ACC112 (cell line): ENCODE measurements around the gene MAP1S.

Experiments
- H2AFZ ChIP-seq: fragments of 200-600 bp; sonication (generic); one replicate; pipeline ENCODE4 v1.6.0; 2017; ENCODE audit warnings: antibody characterized with exemption, low read length; ENCODE audit not compliant: unreplicated experiment
- H3K27ac ChIP-seq: fragments of 200-600 bp; sonication (generic); 2 replicates; pipeline ENCODE4 v1.5.1; 2014; ENCODE audit warnings: low read depth, mild to moderate bottlenecking, antibody characterized with exemption, low read length, moderate library complexity
- H3K27me3 ChIP-seq: fragments of 200-600 bp; sonication (generic); 2 replicates; pipeline ENCODE4 v1.6.1; 2014; ENCODE audit warnings: mild to moderate bottlenecking, antibody characterized with exemption, low read length, moderate library complexity, mixed read lengths; ENCODE audit not compliant: insufficient read depth
- H3K36me3 ChIP-seq: fragments of 200-600 bp; sonication (generic); 2 replicates; pipeline ENCODE4 v1.6.1; 2016; ENCODE audit warnings: mild to moderate bottlenecking, antibody characterized with exemption, low read length, moderate library complexity, mixed read lengths; ENCODE audit not compliant: insufficient read depth
- H3K4me1 ChIP-seq: fragments of 200-600 bp; sonication (generic); one replicate; pipeline ENCODE4 v1.6.1; 2016; ENCODE audit warnings: low read length, mixed read lengths; ENCODE audit not compliant: insufficient read depth, unreplicated experiment, control insufficient read depth
- H3K4me3 ChIP-seq: fragments of 200-600 bp; sonication (generic); 2 replicates; pipeline ENCODE4 v1.5.1; 2014; ENCODE audit warnings: mild to moderate bottlenecking, low read depth, low read length
- H3K79me2 ChIP-seq: fragments of 200-600 bp; sonication (generic); one replicate; pipeline ENCODE4 v1.6.0; 2016; ENCODE audit warnings: low read length; ENCODE audit not compliant: control insufficient read depth, unreplicated experiment, insufficient read depth

MAP1S gene

GRCh38 chr19:17724655-17725054 lies 5.4 kb downstream of the MAP1S start:
- Histone ChIP-seq H3K36me3 (no peaks in the 10 kb centered on the region), H3K79me2 (peaks cover 65% of the 10 kb centered on the region)

GRCh38 chr19:17725422-17726078 lies 6.3 kb downstream of the MAP1S start:
- Histone ChIP-seq H3K27ac (no peak overlapping the region), H3K4me3 (no peak overlapping the region), H3K79me2 (peaks cover 64% of the 10 kb centered on the region), H2AFZ (no peak overlapping the region), H3K36me3 (no peaks in the 10 kb centered on the region; the same call in 1 of the 2 replicates), H3K27me3 (no peaks in the 10 kb centered on the region), H3K4me1 (peaks cover 24% of the 10 kb centered on the region)

More at GRCh38 chr19:17724655-17725054, 5.4 kb downstream of the MAP1S start:
- no peak overlapping the region for H3K4me3 ChIP-seq
- no peaks in the 10 kb centered on the region for H3K27me3 ChIP-seq
- H3K4me1 ChIP-seq, result peaks cover 24% of the 10 kb centered on the region
- no peak overlapping the region for H2AFZ ChIP-seq
- no peak overlapping the region for H3K27ac ChIP-seq

GRCh38 chr19:17726136-17726741 lies 7.0 kb downstream of the MAP1S start:
- Histone ChIP-seq H3K27me3 (no peaks in the 10 kb centered on the region), H2AFZ (no peak overlapping the region), H3K27ac (no peak overlapping the region), H3K79me2 (peaks cover 62% of the 10 kb centered on the region), H3K4me1 (peaks cover 17% of the 10 kb centered on the region), H3K4me3 (no peak overlapping the region), H3K36me3 (peaks cover 2% of the 10 kb centered on the region)

GRCh38 chr19:17726964-17727773 lies 7.9 kb downstream of the MAP1S start:
- Histone ChIP-seq H3K27me3 (no peaks in the 10 kb centered on the region), H3K36me3 (peaks cover 3% of the 10 kb centered on the region), H3K4me3 (no peak overlapping the region), H3K27ac (no peak overlapping the region), H3K4me1 (peaks cover 8% of the 10 kb centered on the region), H3K79me2 (peaks cover 61% of the 10 kb centered on the region), H2AFZ (no peak overlapping the region)

GRCh38 chr19:17727843-17728242 lies 8.6 kb downstream of the MAP1S start:
- H3K4me1 ChIP-seq, result peaks cover 2% of the 10 kb centered on the region
- H3K36me3 ChIP-seq, result peaks cover 3% of the 10 kb centered on the region
- no peaks in the 10 kb centered on the region for H3K27me3 ChIP-seq
- no peak overlapping the region for H3K4me3 ChIP-seq
- H3K79me2 ChIP-seq, result peaks cover 64% of the 10 kb centered on the region
- no peak overlapping the region for H2AFZ ChIP-seq
- H3K27ac ChIP-seq, result no peak overlapping the region

- Histone ChIP-seq H3K27me3 (no peaks in the 10 kb centered on the region), H3K4me3 (no peak overlapping the region), H3K36me3 (peaks cover 3% of the 10 kb centered on the region), H3K79me2 (peaks cover 38% of the 10 kb centered on the region), H2AFZ (no peak overlapping the region), H3K27ac (no peak overlapping the region), H3K4me1 (no peaks in the 10 kb centered on the region)
These were observed 13.8 kb downstream of the MAP1S start for GRCh38 chr19:17733127-17733526.

- Histone ChIP-seq H3K27ac (no peak overlapping the region), H3K4me1 (no peaks in the 10 kb centered on the region), H3K36me3 (peaks cover 3% of the 10 kb centered on the region), H3K4me3 (no peak overlapping the region), H3K79me2 (peaks cover 29% of the 10 kb centered on the region), H2AFZ (no peak overlapping the region), H3K27me3 (no peaks in the 10 kb centered on the region)
These were observed 14.9 kb downstream of the MAP1S start for GRCh38 chr19:17734146-17734545.

GRCh38 chr19:17735410-17735809 lies 16.1 kb downstream of the MAP1S start:
- Histone ChIP-seq H3K4me1 (no peaks in the 10 kb centered on the region), H3K36me3 (peaks cover 3% of the 10 kb centered on the region), H2AFZ (no peak overlapping the region)

GRCh38 chr19:17737690-17738153 lies 18.4 kb downstream of the MAP1S start:
- Histone ChIP-seq H3K4me3 (no peak overlapping the region), H3K27ac (no peak overlapping the region), H3K79me2 (peaks cover 1% of the 10 kb centered on the region), H3K4me1 (no peaks in the 10 kb centered on the region), H3K36me3 (no peaks in the 10 kb centered on the region), H2AFZ (no peak overlapping the region), H3K27me3 (no peaks in the 10 kb centered on the region)

More at GRCh38 chr19:17735410-17735809, 16.1 kb downstream of the MAP1S start:
- H3K79me2 ChIP-seq, result peaks cover 19% of the 10 kb centered on the region
- no peaks in the 10 kb centered on the region for H3K27me3 ChIP-seq
- H3K4me3 ChIP-seq, result no peak overlapping the region
- H3K27ac ChIP-seq, result no peak overlapping the region

- Histone ChIP-seq H3K27ac (no peak overlapping the region), H3K79me2 (no peaks in the 10 kb centered on the region), H2AFZ (no peak overlapping the region), H3K36me3 (no peaks in the 10 kb centered on the region), H3K4me1 (no peaks in the 10 kb centered on the region), H3K4me3 (no peak overlapping the region), H3K27me3 (no peaks in the 10 kb centered on the region)
These were observed 20.0 kb downstream of the MAP1S start for GRCh38 chr19:17739121-17739875.
